ENCODE data around the gene ATRNL1. TPM values are rescaled to one million over a fixed set of nuclear protein-coding genes. Genes with fewer than 3 reads are reported as not detected.
"Not testable (repeated sequence)": the region's sequence is repeated elsewhere in the genome, so short reads cannot be mapped to it uniquely, and the experiment has no call there.

ATRNL1 gene
- total RNA-seq, 1 experiment from 2014 or later = 6.8 TPM

- DNase-seq (ENCODE audit: extremely low read depth, low read depth) = no peak
Measured at GRCh38 chr10:115091161-115091560, 2.0 kb upstream of the ATRNL1 start.

GRCh38 chr10:115092258-115092554 is 959 bp upstream of the ATRNL1 start:
- DNase-seq (ENCODE audit: extremely low read depth, low read depth) = no peak

- DNase-seq (ENCODE audit: extremely low read depth, low read depth) = no peak
Measured at GRCh38 chr10:115092555-115093285, 445 bp upstream of the ATRNL1 start.

- DNase-seq (ENCODE audit: extremely low read depth, low read depth) = no peak
Measured at GRCh38 chr10:115093776-115094408, 727 bp downstream of the ATRNL1 start.

GRCh38 chr10:115094416-115095140 is 1.4 kb downstream of the ATRNL1 start:
- DNase-seq (ENCODE audit: extremely low read depth, low read depth) = no peak

GRCh38 chr10:115095758-115096157 is 2.6 kb downstream of the ATRNL1 start:
- DNase-seq (ENCODE audit: extremely low read depth, low read depth) = no peak

- no peak for DNase-seq (ENCODE audit: extremely low read depth, low read depth)
Measured at GRCh38 chr10:115103700-115104099, 10.5 kb downstream of the ATRNL1 start.

GRCh38 chr10:115105411-115105810 is 12.2 kb downstream of the ATRNL1 start:
- not testable (repeated sequence) for DNase-seq (ENCODE audit: extremely low read depth, low read depth)

GRCh38 chr10:115107830-115108229 is 14.7 kb downstream of the ATRNL1 start:
- DNase-seq (ENCODE audit: extremely low read depth, low read depth) = no peak

- DNase-seq (ENCODE audit: extremely low read depth, low read depth) = no peak
Measured at GRCh38 chr10:115117301-115117700, 24.1 kb downstream of the ATRNL1 start.

- no peak for DNase-seq (ENCODE audit: extremely low read depth, low read depth)
Measured at GRCh38 chr10:115118346-115118745, 25.2 kb downstream of the ATRNL1 start.

GRCh38 chr10:115125505-115125904 is 32.3 kb downstream of the ATRNL1 start:
- DNase-seq (ENCODE audit: extremely low read depth, low read depth) = no peak

GRCh38 chr10:115129752-115130151 is 36.6 kb downstream of the ATRNL1 start:
- DNase-seq (ENCODE audit: extremely low read depth, low read depth) = peak; percentile 49

- DNase-seq (ENCODE audit: extremely low read depth, low read depth) = no peak
Measured at GRCh38 chr10:115136616-115137015, 43.5 kb downstream of the ATRNL1 start.

- peak; percentile 12 for DNase-seq (ENCODE audit: extremely low read depth, low read depth)
Measured at GRCh38 chr10:115141254-115141653, 48.1 kb downstream of the ATRNL1 start.

GRCh38 chr10:115157357-115157756 is 64.2 kb downstream of the ATRNL1 start:
- no peak for DNase-seq (ENCODE audit: extremely low read depth, low read depth)

GRCh38 chr10:115163129-115163528 is 70.0 kb downstream of the ATRNL1 start:
- no peak for DNase-seq (ENCODE audit: extremely low read depth, low read depth)

- no peak for DNase-seq (ENCODE audit: extremely low read depth, low read depth)
Measured at GRCh38 chr10:115164220-115164619, 71.1 kb downstream of the ATRNL1 start.

GRCh38 chr10:115167751-115168150 is 74.6 kb downstream of the ATRNL1 start:
- DNase-seq (ENCODE audit: extremely low read depth, low read depth) = no peak

GRCh38 chr10:115171392-115171960 is 78.3 kb downstream of the ATRNL1 start:
- DNase-seq (ENCODE audit: extremely low read depth, low read depth) = peak; percentile 8

- DNase-seq (ENCODE audit: extremely low read depth, low read depth) = no peak
Measured at GRCh38 chr10:115173915-115174443, 80.8 kb downstream of the ATRNL1 start.

All from NCI-H460 (cell line).